ENCODE data around the gene TRABD2B.

DNA sequence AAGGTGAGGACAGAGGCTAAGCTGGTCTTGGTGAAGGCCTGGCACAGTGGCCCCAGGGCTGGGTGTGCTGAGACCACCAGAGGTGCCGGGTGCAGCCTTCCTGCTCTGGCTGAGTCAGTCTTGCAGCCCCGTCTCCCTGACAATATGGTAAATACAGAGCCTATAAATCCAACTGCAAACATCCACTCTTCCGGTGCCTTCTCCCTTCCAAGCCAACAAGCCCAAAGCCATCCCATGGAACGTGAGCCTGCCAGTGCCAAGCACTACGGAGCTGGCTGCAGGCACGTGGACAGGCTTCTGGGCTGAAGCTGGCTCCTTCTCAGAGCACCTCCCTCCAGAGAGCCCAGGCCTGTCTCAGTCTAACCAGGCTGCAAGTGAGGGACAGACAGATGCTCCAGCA, 70.0 kb downstream of the TRABD2B start:
- TF ChIP-seq, protein P1, sequence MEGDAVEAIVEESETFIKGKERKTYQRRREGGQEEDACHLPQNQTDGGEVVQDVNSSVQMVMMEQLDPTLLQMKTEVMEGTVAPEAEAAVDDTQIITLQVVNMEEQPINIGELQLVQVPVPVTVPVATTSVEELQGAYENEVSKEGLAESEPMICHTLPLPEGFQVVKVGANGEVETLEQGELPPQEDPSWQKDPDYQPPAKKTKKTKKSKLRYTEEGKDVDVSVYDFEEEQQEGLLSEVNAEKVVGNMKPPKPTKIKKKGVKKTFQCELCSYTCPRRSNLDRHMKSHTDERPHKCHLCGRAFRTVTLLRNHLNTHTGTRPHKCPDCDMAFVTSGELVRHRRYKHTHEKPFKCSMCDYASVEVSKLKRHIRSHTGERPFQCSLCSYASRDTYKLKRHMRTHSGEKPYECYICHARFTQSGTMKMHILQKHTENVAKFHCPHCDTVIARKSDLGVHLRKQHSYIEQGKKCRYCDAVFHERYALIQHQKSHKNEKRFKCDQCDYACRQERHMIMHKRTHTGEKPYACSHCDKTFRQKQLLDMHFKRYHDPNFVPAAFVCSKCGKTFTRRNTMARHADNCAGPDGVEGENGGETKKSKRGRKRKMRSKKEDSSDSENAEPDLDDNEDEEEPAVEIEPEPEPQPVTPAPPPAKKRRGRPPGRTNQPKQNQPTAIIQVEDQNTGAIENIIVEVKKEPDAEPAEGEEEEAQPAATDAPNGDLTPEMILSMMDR (conservative IDR thresholded peaks at IDR 0.05), result no peak
- no peak for TF ChIP-seq ZFX (IDR thresholded peaks at IDR 0.05)

All from C4-2B (cell line).